Hepatocyte (in vitro differentiated cells): ENCODE measurements around the gene SUMO4. TPM values are rescaled to one million over a fixed set of nuclear protein-coding genes. Genes with fewer than 3 reads are reported as not detected.

Experiments
- DNase-seq: peaks from one replicate; pipeline ENCODE4 v3.0.0-alpha.2; 2016; ENCODE audit warnings: low spot score
- H2AFZ ChIP-seq: fragments of 200-600 bp; sonication (generic); 2 replicates; pipeline ENCODE4 v1.6.0; 2016; ENCODE audit warnings: antibody characterized with exemption, mild to moderate bottlenecking
- H3K27ac ChIP-seq: fragments of 200-600 bp; sonication (generic); 2 replicates; pipeline ENCODE4 v1.5.1; 2016; ENCODE audit warnings: mild to moderate bottlenecking
- H3K27me3 ChIP-seq: fragments of 200-600 bp; sonication (generic); 2 replicates; pipeline ENCODE4 v1.6.1; 2016
- H3K36me3 ChIP-seq: fragments of 200-600 bp; sonication (generic); replicated peaks from 2 replicates; pipeline ENCODE4 v1.5.1; 2016; ENCODE audit warnings: low read depth; ENCODE audit not compliant: insufficient read depth
- H3K4me1 ChIP-seq: fragments of 200-600 bp; sonication (generic); 2 replicates; pipeline ENCODE4 v1.5.1; 2016; ENCODE audit warnings: mild to moderate bottlenecking, moderate library complexity; ENCODE audit not compliant: insufficient read depth
- H3K4me2 ChIP-seq: fragments of 200-600 bp; sonication (generic); 2 replicates; pipeline ENCODE4 v1.6.0; 2016
- H3K4me3 ChIP-seq: fragments of 200-600 bp; sonication (generic); 2 replicates; pipeline ENCODE4 v1.5.1; 2016; ENCODE audit warnings: mild to moderate bottlenecking
- H3K79me2 ChIP-seq: fragments of 200-600 bp; sonication (generic); 2 replicates; pipeline ENCODE4 v1.6.0; 2017; ENCODE audit warnings: mild to moderate bottlenecking
- H3K9me2 ChIP-seq: fragments of 200-600 bp; sonication (generic); replicated peaks from 2 replicates; pipeline ENCODE4 v1.6.0; 2017; ENCODE audit warnings: mild to moderate bottlenecking; ENCODE audit not compliant: insufficient read depth
- H3K9me3 ChIP-seq: fragments of 200-600 bp; sonication (generic); 2 replicates; pipeline ENCODE4 v1.5.1; 2016; ENCODE audit warnings: low read depth, mild to moderate bottlenecking
- H4K20me1 ChIP-seq: fragments of 200-600 bp; sonication (generic); 2 replicates; pipeline ENCODE4 v1.6.0; 2016; ENCODE audit warnings: mild to moderate bottlenecking; ENCODE audit not compliant: insufficient read depth, poor library complexity, severe bottlenecking
- CTCF ChIP-seq: fragments of 200-600 bp; sonication (generic); IDR thresholded peaks from 2 replicates; pipeline ENCODE4 v1.5.1; 2016; ENCODE audit warnings: antibody characterized with exemption, mild to moderate bottlenecking; ENCODE audit not compliant: poor library complexity
- EZH2 ChIP-seq: fragments of 200-600 bp; sonication (generic); IDR thresholded peaks from 2 replicates; pipeline ENCODE4 v1.6.1; 2016; ENCODE audit warnings: antibody characterized with exemption, mild to moderate bottlenecking, borderline replicate concordance
- EZH2phosphoT487 ChIP-seq: fragments of 200-600 bp; sonication (generic); IDR thresholded peaks from one replicate; pipeline ENCODE4 v1.6.1; 2018; ENCODE audit warnings: antibody characterized with exemption, mild to moderate bottlenecking, low read depth, moderate library complexity; ENCODE audit not compliant: unreplicated experiment, severe bottlenecking
- WGBS: methylation state at CpG from one replicate; pipeline ENCODE4 v1.1.6; 2016; ENCODE audit warnings: low lambda C conversion rate; ENCODE audit errors: missing lambda C conversion rate; 5-methylcytosine and 5-hydroxymethylcytosine counted together
- polyA plus RNA-seq: library from polyadenylated mRNA; unstranded; fragments of >200 nt; fragmentation: Nextera tagmentation; extraction: Ambion mirVana; gene quantifications from 2 replicates; pipeline ENCODE4 v1.2.1, GENCODE V29; 2016
- total RNA-seq: library from RNA; depleted of rRNA; stranded (reverse); fragments of >200 nt; gene quantifications from 2 replicates; pipeline ENCODE4 v1.2.3, GENCODE V29; 2014

Gene SUMO4
- total and polyA plus RNA-seq, 2 experiments from 2014 or later = 0.36 to 2.6 TPM

DNA sequence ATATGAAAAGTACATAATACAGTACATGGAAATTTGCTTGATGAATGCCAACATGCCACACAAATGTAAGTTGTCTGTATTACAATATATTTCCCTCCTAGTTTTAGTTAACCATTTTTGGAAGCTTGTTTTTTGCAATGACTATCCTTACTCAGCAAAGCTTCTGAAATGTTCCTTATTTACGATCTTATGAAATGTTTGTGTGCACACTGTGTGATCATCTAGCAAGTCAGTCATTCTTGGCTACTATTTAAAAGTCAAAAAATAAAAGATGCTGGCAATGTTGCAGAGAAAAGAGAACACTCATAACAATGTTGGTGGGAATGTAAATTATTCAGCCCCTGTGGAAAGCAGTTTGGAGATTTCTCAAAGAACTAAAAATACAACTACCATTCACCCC is 33.8 kb downstream of the SUMO4 start:
- H3K9me3 ChIP-seq = no peaks in the 10 kb centered on the region
- no peak for TF ChIP-seq CTCF
- no peak for TF ChIP-seq EZH2
- TF ChIP-seq EZH2phosphoT487 = no peak
- DNase-seq = no peak
- no peaks in the 10 kb centered on the region for H3K36me3 ChIP-seq
- no peaks in the 10 kb centered on the region for H3K9me2 ChIP-seq
- no peaks in the 10 kb centered on the region for H3K79me2 ChIP-seq
- no peaks in the 10 kb centered on the region for H4K20me1 ChIP-seq
- H3K27ac ChIP-seq = no peak overlapping the region
- no peaks in the 10 kb centered on the region for H3K4me1 ChIP-seq
- no peak overlapping the region for H3K4me2 ChIP-seq
- 94% methylated on average over 1 of the region's 1 CpG for WGBS
- no peaks in the 10 kb centered on the region for H3K27me3 ChIP-seq
- H3K4me3 ChIP-seq = no peak overlapping the region
- no peak overlapping the region for H2AFZ ChIP-seq

DNA sequence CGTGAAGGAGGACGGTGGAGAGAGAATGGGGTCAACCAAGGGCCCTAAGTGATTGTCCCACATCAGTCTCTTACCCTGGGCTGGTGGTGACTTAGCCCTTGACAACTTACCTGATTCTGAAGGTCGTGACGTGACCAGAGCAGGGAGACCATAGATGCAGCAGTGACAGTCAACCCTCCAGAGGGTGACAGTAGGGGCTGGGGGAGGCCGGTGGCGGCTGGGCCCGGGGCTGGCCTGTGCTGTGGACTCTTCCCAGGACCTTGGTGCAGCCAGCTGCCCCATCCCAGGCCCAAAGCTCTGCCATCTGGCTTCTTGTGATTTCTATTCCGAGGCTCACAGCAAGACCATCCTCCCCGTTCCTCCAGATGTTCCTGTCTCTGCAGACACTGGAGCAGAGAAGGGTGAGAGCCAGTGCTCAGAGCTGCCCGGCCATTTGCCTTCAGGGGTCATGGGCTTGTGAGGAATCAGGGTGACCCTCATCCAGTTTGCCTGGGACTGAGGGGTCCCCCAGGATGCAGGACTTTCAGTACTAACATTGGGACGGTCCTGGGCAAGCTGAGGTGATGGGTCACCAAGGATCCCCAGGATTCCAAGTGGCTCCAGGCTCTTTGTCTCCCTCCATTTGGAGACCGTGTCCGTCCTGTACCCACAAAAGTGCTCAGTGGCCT is 36.0 kb downstream of the SUMO4 start:
- no peaks in the 10 kb centered on the region for H3K79me2 ChIP-seq
- no peak for TF ChIP-seq EZH2
- no peak for TF ChIP-seq EZH2phosphoT487
- TF ChIP-seq CTCF = no peak
- H3K4me2 ChIP-seq = no peak overlapping the region
- H3K36me3 ChIP-seq = no peaks in the 10 kb centered on the region
- H3K9me2 ChIP-seq = no peaks in the 10 kb centered on the region
- H3K9me3 ChIP-seq = no peaks in the 10 kb centered on the region
- H3K4me1 ChIP-seq = peaks cover 7% of the 10 kb centered on the region
- H3K27ac ChIP-seq = no peak overlapping the region
- no peak overlapping the region for H2AFZ ChIP-seq
- no peak for DNase-seq
- H3K27me3 ChIP-seq = no peaks in the 10 kb centered on the region
- no peak overlapping the region for H3K4me3 ChIP-seq
- H4K20me1 ChIP-seq = no peaks in the 10 kb centered on the region
- 97% methylated on average over 12 of the region's 13 CpGs for WGBS

DNA sequence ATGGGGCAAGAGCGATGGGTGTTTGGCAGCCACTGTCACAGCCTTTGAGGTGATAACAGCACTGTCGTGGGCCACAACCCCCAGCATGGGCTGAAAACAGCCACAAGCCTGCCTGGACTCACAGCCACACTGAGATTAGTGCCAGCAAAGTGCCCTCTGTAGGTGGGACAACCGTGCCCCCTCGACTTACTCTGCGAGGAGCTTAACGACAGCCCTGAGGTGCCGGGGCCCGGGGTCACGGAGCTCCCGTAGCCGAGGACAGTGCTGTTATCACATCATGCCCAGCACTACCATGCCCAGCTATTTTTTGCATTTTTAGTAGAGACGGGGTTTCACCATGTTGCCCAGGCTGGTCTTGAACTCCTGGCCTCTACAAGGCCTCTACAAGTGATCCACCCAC is 36.6 kb downstream of the SUMO4 start:
- H4K20me1 ChIP-seq = no peaks in the 10 kb centered on the region
- DNase-seq = no peak
- H3K4me2 ChIP-seq = no peak overlapping the region
- H3K4me3 ChIP-seq = no peak overlapping the region
- H3K27ac ChIP-seq = no peak overlapping the region
- H3K27me3 ChIP-seq = no peaks in the 10 kb centered on the region
- no peaks in the 10 kb centered on the region for H3K36me3 ChIP-seq
- H3K4me1 ChIP-seq = peaks cover 13% of the 10 kb centered on the region
- no peaks in the 10 kb centered on the region for H3K9me2 ChIP-seq
- no peak for TF ChIP-seq EZH2phosphoT487
- no peak for TF ChIP-seq EZH2
- TF ChIP-seq CTCF = no peak
- WGBS = 96% methylated on average over 12 of the region's 12 CpGs
- H3K79me2 ChIP-seq = no peaks in the 10 kb centered on the region
- no peak overlapping the region for H2AFZ ChIP-seq
- H3K9me3 ChIP-seq = no peaks in the 10 kb centered on the region

DNA sequence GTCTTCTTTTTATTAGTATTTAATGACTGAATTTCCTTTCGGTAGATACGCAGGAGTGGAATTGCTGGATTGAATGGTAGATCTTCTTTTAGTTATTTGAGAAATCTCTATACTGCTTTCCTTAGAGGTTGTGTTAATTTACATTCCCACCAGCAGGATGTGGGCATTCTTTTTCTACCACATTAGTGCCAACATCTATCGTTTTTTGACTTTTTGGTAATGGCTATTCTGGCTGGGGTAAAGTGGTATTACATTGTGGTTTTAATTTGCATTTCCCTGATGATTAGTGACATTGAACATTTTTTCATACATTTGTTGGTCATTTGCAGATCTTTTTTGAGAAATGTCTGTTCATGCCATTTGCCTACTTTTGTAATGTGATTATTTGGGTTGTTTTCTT is 37.1 kb downstream of the SUMO4 start:
- no peaks in the 10 kb centered on the region for H4K20me1 ChIP-seq
- no peaks in the 10 kb centered on the region for H3K27me3 ChIP-seq
- no peak overlapping the region for H3K4me3 ChIP-seq
- TF ChIP-seq CTCF = no peak
- TF ChIP-seq EZH2phosphoT487 = no peak
- no peak for TF ChIP-seq EZH2
- H2AFZ ChIP-seq = no peak overlapping the region
- no peak overlapping the region for H3K4me2 ChIP-seq
- no peaks in the 10 kb centered on the region for H3K9me3 ChIP-seq
- no peaks in the 10 kb centered on the region for H3K79me2 ChIP-seq
- H3K9me2 ChIP-seq = no peaks in the 10 kb centered on the region
- 92% methylated on average over 3 of the region's 3 CpGs for WGBS
- no peak for DNase-seq
- no peaks in the 10 kb centered on the region for H3K36me3 ChIP-seq
- no peak overlapping the region for H3K27ac ChIP-seq
- H3K4me1 ChIP-seq = peaks cover 16% of the 10 kb centered on the region
